ENCODE data around the gene MYO1E. TPM values are rescaled to one million over a fixed set of nuclear protein-coding genes. Genes with fewer than 3 reads are reported as not detected.

Gene MYO1E
- total RNA-seq, 1 experiment from 2014 or later = 68.8 TPM

- no peak overlapping the region for H3K4me3 ChIP-seq (ENCODE audit: low read length)
- CTCF ChIA-PET = interaction anchor here (0.6 kb wide), 1 partner anchor 194 kb away, joined by 3 read pairs; no protein-coding TSS in a partner anchor
- no peaks in the 10 kb centered on the region for H3K9me3 ChIP-seq (ENCODE audit: low read length)
- BruUV-seq (replicated peaks) = no TSS peak
- no peak overlapping the region for H3K9ac ChIP-seq (ENCODE audit: low read length)
- H3K36me3 ChIP-seq (ENCODE audit: low read depth, low read length) = no peaks in the 10 kb centered on the region
- DNase-seq (no peak), ATAC-seq (no peak)
- H3K4me2 ChIP-seq (ENCODE audit: low read length) = no peak overlapping the region
- no peak overlapping the region for H2AFZ ChIP-seq (ENCODE audit: low read length)
- H3K9me2 ChIP-seq (replicated peaks; ENCODE audit: low read length) = no peaks in the 10 kb centered on the region
- peaks cover 10% of the 10 kb centered on the region for H3K4me1 ChIP-seq (ENCODE audit: insufficient read depth, low read length)
- intact Hi-C loops (cut with micrococcal nuclease) = no loop called here
- no peaks in the 10 kb centered on the region for H3F3A ChIP-seq (ENCODE audit: low read length, unreplicated experiment)
- POLR2A ChIA-PET (ENCODE audit: unreplicated experiment) = interaction anchor here (0.6 kb wide), 2 partner anchors 35 to 38 kb away, joined by 3 to 6 read pairs; partner anchors contain the start of gene MYO1E
- H4K20me1 ChIP-seq (ENCODE audit: low read length) = peaks cover 14% of the 10 kb centered on the region; the same call in 1 of the 2 replicates
- no peak for TF ChIP-seq CTCF (conservative IDR thresholded peaks at IDR 0.05; ENCODE audit: low read depth, low read length)
- no peak for TF ChIP-seq EZH2phosphoT487 (IDR thresholded peaks at IDR 0.05; ENCODE audit: borderline replicate concordance, low read length)
- TF ChIP-seq EZH2 (IDR thresholded peaks at IDR 0.05; ENCODE audit: low read length, unreplicated experiment) = no peak
- no peak overlapping the region for H3K27ac ChIP-seq (ENCODE audit: low read length)
- H3K27me3 ChIP-seq (ENCODE audit: low read length) = no peaks in the 10 kb centered on the region
- H3K79me2 ChIP-seq (ENCODE audit: low read length) = peaks cover 90% of the 10 kb centered on the region
Observed at GRCh38 chr15:59335207-59335786, 37.4 kb downstream of the MYO1E start.

- H3K9me2 ChIP-seq (replicated peaks; ENCODE audit: low read length) = no peaks in the 10 kb centered on the region
- H3K79me2 ChIP-seq (ENCODE audit: low read length) = peaks cover 92% of the 10 kb centered on the region
- H3K27me3 ChIP-seq (ENCODE audit: low read length) = no peaks in the 10 kb centered on the region
- no peak for TF ChIP-seq CTCF (conservative IDR thresholded peaks at IDR 0.05; ENCODE audit: low read depth, low read length)
- no peak for TF ChIP-seq EZH2phosphoT487 (IDR thresholded peaks at IDR 0.05; ENCODE audit: borderline replicate concordance, low read length)
- TF ChIP-seq EZH2 (IDR thresholded peaks at IDR 0.05; ENCODE audit: low read length, unreplicated experiment) = no peak
- H3K9ac ChIP-seq (ENCODE audit: low read length) = no peak overlapping the region
- DNase-seq (no peak), ATAC-seq (no peak)
- POLR2A ChIA-PET (ENCODE audit: unreplicated experiment) = no interaction called here
- H2AFZ ChIP-seq (ENCODE audit: low read length) = no peak overlapping the region
- peaks cover 1% of the 10 kb centered on the region; the same call in 1 of the 2 replicates for H3K36me3 ChIP-seq (ENCODE audit: low read depth, low read length)
- H3K27ac ChIP-seq (ENCODE audit: low read length) = no peak overlapping the region
- H3K4me3 ChIP-seq (ENCODE audit: low read length) = no peak overlapping the region
- BruUV-seq (replicated peaks) = no TSS peak
- no peaks in the 10 kb centered on the region for H3K9me3 ChIP-seq (ENCODE audit: low read length)
- CTCF ChIA-PET = no interaction called here
- no peaks in the 10 kb centered on the region for H3F3A ChIP-seq (ENCODE audit: low read length, unreplicated experiment)
- peaks cover 20% of the 10 kb centered on the region; the same call in 1 of the 2 replicates for H4K20me1 ChIP-seq (ENCODE audit: low read length)
- no peak overlapping the region for H3K4me2 ChIP-seq (ENCODE audit: low read length)
- H3K4me1 ChIP-seq (ENCODE audit: insufficient read depth, low read length) = peaks cover 22% of the 10 kb centered on the region
- intact Hi-C loops (cut with micrococcal nuclease) = no loop called here
Observed at GRCh38 chr15:59334076-59334415, 38.6 kb downstream of the MYO1E start.

DNA sequence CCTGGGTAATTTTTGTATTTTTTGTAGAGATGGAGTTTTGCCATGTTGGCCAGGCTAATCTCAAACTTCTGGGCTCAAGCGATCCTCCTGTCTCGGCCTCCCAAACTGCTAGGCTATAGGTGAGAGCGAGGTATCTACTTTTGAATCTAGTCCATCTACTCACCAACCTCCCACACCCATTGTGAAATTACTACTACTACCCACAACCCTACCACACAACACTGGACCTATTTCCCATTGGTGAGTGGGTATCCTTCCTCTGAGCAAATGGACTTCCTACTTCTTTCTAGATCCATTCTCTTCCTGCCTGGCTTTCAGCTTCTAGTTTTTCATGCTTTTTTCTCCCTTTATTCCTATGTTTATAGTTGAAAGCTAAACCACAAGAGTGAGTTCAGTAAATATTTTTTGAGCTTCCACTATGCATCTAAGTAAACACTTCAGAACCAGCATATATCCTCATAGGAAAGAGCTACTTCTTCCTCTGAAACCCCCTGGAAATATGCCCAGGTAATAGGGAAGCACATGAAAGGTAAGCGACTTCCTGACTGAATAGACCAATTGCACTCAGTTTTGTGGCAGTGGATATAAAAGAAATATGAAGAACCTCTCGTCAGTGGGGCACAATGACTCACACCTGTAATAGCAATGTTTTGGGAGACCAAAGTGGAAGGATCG lies 39.1 kb downstream of the MYO1E start:
- Histone ChIP-seq H3K27ac (ENCODE audit: low read length) (no peak overlapping the region), H3K36me3 (ENCODE audit: low read depth, low read length) (peaks cover 3% of the 10 kb centered on the region; the same call in 1 of the 2 replicates), H3F3A (ENCODE audit: low read length, unreplicated experiment) (no peaks in the 10 kb centered on the region), H3K4me2 (ENCODE audit: low read length) (no peak overlapping the region), H3K9me3 (ENCODE audit: low read length) (no peaks in the 10 kb centered on the region), H3K27me3 (ENCODE audit: low read length) (no peaks in the 10 kb centered on the region), H3K4me1 (ENCODE audit: insufficient read depth, low read length) (peaks cover 23% of the 10 kb centered on the region), H3K9ac (ENCODE audit: low read length) (no peak overlapping the region), H3K9me2 (replicated peaks; ENCODE audit: low read length) (no peaks in the 10 kb centered on the region), H3K4me3 (ENCODE audit: low read length) (no peak overlapping the region), H3K79me2 (ENCODE audit: low read length) (peaks cover 94% of the 10 kb centered on the region), H4K20me1 (ENCODE audit: low read length) (peaks cover 26% of the 10 kb centered on the region; the same call in 1 of the 2 replicates), H2AFZ (ENCODE audit: low read length) (no peak overlapping the region)
- ChIA-PET CTCF (no interaction called here), POLR2A (ENCODE audit: unreplicated experiment) (no interaction called here)
- TF ChIP-seq EZH2 (IDR thresholded peaks at IDR 0.05; ENCODE audit: low read length, unreplicated experiment) = no peak
- TF ChIP-seq EZH2phosphoT487 (IDR thresholded peaks at IDR 0.05; ENCODE audit: borderline replicate concordance, low read length) = no peak
- TF ChIP-seq CTCF (conservative IDR thresholded peaks at IDR 0.05; ENCODE audit: low read depth, low read length) = no peak
- intact Hi-C loops (cut with micrococcal nuclease) = no loop called here
- ATAC-seq (peak; percentile 53), DNase-seq (peak; percentile 64)
- no TSS peak for BruUV-seq (replicated peaks)
